Upper lobe of left lung (tissue), 6 donors: ENCODE measurements around the gene TRIM41. TPM values are rescaled to one million over a fixed set of nuclear protein-coding genes. Genes with fewer than 3 reads are reported as not detected.

Experiments used
- ATAC-seq, 2 donors: fragments of 200-7000 bp; cut with Tn5 transposase; one replicate each; pipeline ENCODE4 v1.9.1; 2022; ENCODE audit warnings: mild to moderate bottlenecking in 2 of 2, moderate library complexity in 2 of 2; ENCODE audit not compliant: low FRiP score in 2 of 2
- DNase-seq, 2 donors: peaks; one replicate each; pipeline ENCODE4 v3.0.0-alpha.2; 2019 to 2020
- H3K27ac ChIP-seq, 4 donors: fragments of 200-600 bp; sonication (generic); one replicate each; pipeline ENCODE4 v1.5.1; 2016 to 2019
- H3K27me3 ChIP-seq, 4 donors: fragments of 200-600 bp; sonication (generic); one replicate each; pipeline ENCODE4 v1.5.1; 2017 to 2019
- H3K36me3 ChIP-seq, 4 donors: fragments of 200-600 bp; sonication (generic); one replicate each; pipeline ENCODE4 v1.5.1; 2016 to 2019
- H3K4me1 ChIP-seq, 4 donors: fragments of 200-600 bp; sonication (generic); one replicate each; pipeline ENCODE4 v1.5.1; 2018 to 2019
- H3K4me3 ChIP-seq, 4 donors: fragments of 200-600 bp; sonication (generic); one replicate each; pipeline ENCODE4 v1.5.1; 2017 to 2019; ENCODE audit warnings: mild to moderate bottlenecking in 2 of 4, moderate library complexity in 1 of 4
- H3K9me3 ChIP-seq, 4 donors: fragments of 200-600 bp; sonication (generic); one replicate each; pipeline ENCODE4 v1.5.1; 2018 to 2019
- EP300 ChIP-seq, 4 donors: sonication (generic); formaldehyde crosslinking; IDR thresholded peaks; one replicate each; pipeline ENCODE4 v1.5.1; 2017; ENCODE audit warnings: antibody characterized with exemption in 4 of 4, control low read depth in 2 of 4
- POLR2A ChIP-seq, 4 donors: fragments of 450-650 bp; IDR thresholded peaks; one replicate each; pipeline ENCODE4 v1.5.1; 2016 to 2017; ENCODE audit warnings: antibody characterized with exemption in 4 of 4, mild to moderate bottlenecking in 2 of 4
- POLR2AphosphoS5 ChIP-seq, 2 donors: sonication (generic); formaldehyde crosslinking; IDR thresholded peaks; one replicate each; pipeline ENCODE4 v1.5.1; 2017; ENCODE audit warnings: antibody characterized with exemption in 2 of 2
- WGBS, 2 donors: methylation state at CpG; one replicate each; pipeline ENCODE4 v1.1.5; 2017 to 2018; 5-methylcytosine and 5-hydroxymethylcytosine counted together
- total RNA-seq, 6 donors: library from RNA; depleted of rRNA in 4 of 6; stranded (reverse); fragments of >200 nt in 4 of 6; gene quantifications; one replicate each; pipeline versions ENCODE4 v1.1.0 to v1.2.1, GENCODE V29; 2016 to 2021
- TF ChIP-seq, protein P1 (sequence below), 6 experiments: fragments of 450-650 bp in 4 of 6; fragments of 200-600 bp in 2 of 6; sonication (generic) in 2 of 6; IDR thresholded peaks; one replicate each; pipeline ENCODE4 v1.5.1; 2016 to 2019; ENCODE audit warnings: antibody characterized with exemption in 6 of 6
- donor health status: DM: no; HTN: no; CAD: no; lungs with moderate emphysema.
- donor health status: DM: no; HTN: yes; CAD: no; lungs with severe emphysema.

The TRIM41 gene
- total RNA-seq, 6 donors from 2014 or later: 14.4 to 75.4 (median 34.1) TPM

DNA sequence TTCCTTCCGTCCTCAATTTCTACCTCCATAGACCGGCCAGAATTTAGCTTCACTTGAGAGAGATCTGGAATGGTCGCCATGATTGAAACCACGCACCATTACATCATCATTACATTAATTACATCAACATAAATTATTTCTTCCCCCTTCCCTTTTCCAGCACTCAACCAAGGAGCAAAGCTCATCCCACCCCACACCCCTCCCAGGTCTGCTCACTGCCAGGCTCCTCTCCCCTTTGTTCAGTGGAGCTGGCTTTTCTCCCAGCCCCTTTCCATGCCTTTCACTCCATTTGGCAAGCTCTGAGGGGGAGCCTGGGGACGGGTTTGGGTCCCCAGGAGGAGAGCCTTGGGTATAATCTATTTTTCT lies 12.2 kb downstream of the TRIM41 start:
- no peak overlapping the region for H3K4me3 ChIP-seq
- no peaks in the 10 kb centered on the region for H3K27me3 ChIP-seq
- no peak for DNase-seq
- H3K27ac ChIP-seq: no peak overlapping the region
- ATAC-seq: no peak
- H3K36me3 ChIP-seq: peaks cover 44 to 98% (median 85%) of the 10 kb centered on the region in 4 donors
- TF ChIP-seq, protein P1, sequence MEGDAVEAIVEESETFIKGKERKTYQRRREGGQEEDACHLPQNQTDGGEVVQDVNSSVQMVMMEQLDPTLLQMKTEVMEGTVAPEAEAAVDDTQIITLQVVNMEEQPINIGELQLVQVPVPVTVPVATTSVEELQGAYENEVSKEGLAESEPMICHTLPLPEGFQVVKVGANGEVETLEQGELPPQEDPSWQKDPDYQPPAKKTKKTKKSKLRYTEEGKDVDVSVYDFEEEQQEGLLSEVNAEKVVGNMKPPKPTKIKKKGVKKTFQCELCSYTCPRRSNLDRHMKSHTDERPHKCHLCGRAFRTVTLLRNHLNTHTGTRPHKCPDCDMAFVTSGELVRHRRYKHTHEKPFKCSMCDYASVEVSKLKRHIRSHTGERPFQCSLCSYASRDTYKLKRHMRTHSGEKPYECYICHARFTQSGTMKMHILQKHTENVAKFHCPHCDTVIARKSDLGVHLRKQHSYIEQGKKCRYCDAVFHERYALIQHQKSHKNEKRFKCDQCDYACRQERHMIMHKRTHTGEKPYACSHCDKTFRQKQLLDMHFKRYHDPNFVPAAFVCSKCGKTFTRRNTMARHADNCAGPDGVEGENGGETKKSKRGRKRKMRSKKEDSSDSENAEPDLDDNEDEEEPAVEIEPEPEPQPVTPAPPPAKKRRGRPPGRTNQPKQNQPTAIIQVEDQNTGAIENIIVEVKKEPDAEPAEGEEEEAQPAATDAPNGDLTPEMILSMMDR (IDR thresholded peaks at IDR 0.05): no peak
- no peak for TF ChIP-seq POLR2A (IDR thresholded peaks at IDR 0.05)
- no peaks in the 10 kb centered on the region for H3K9me3 ChIP-seq
- WGBS, 2 donors: 82 to 85% methylated on average over 5 of the region's 5 CpGs
- peaks cover 0 to 7% (median 2%) of the 10 kb centered on the region in 4 donors for H3K4me1 ChIP-seq

- WGBS, 2 donors: 86 to 96% methylated on average over 4 to 5 of the region's 5 CpGs
- H3K27me3 ChIP-seq: no peaks in the 10 kb centered on the region
- no peak overlapping the region for H3K4me3 ChIP-seq
- ATAC-seq: no peak
- no peak overlapping the region for H3K27ac ChIP-seq
- no peak for DNase-seq
- H3K36me3 ChIP-seq: peaks cover 49 to 99% (median 88%) of the 10 kb centered on the region in 4 donors
- TF ChIP-seq POLR2A (IDR thresholded peaks at IDR 0.05): no peak
- TF ChIP-seq POLR2AphosphoS5 (IDR thresholded peaks at IDR 0.05): no peak
- TF ChIP-seq, protein P1 (IDR thresholded peaks at IDR 0.05): no peak
- no peak for TF ChIP-seq EP300 (IDR thresholded peaks at IDR 0.05)
- H3K9me3 ChIP-seq: no peaks in the 10 kb centered on the region
- peaks cover 0 to 11% (median 2%) of the 10 kb centered on the region in 4 donors for H3K4me1 ChIP-seq
Measured at GRCh38 chr5:181235689-181236366, 12.7 kb downstream of the TRIM41 start.

GRCh38 chr5:181236471-181236870 lies 13.4 kb downstream of the TRIM41 start:
- Histone ChIP-seq H3K9me3 (no peaks in the 10 kb centered on the region), H3K4me1 (peaks cover 6 to 17% (median 9%) of the 10 kb centered on the region in 4 donors), H3K27me3 (no peaks in the 10 kb centered on the region), H3K36me3 (peaks cover 55 to 99% (median 90%) of the 10 kb centered on the region in 4 donors), H3K27ac (no peak overlapping the region), H3K4me3 (no peak overlapping the region)
- ATAC-seq (no peak), DNase-seq (no peak)
- 85 to 86% methylated on average over 5 to 6 of the region's 6 CpGs for WGBS, 2 donors
- TF ChIP-seq POLR2A (IDR thresholded peaks at IDR 0.05) (no peak), POLR2AphosphoS5 (IDR thresholded peaks at IDR 0.05) (no peak), EP300 (IDR thresholded peaks at IDR 0.05) (no peak)
- TF ChIP-seq, protein P1 (IDR thresholded peaks at IDR 0.05): no peak

DNA sequence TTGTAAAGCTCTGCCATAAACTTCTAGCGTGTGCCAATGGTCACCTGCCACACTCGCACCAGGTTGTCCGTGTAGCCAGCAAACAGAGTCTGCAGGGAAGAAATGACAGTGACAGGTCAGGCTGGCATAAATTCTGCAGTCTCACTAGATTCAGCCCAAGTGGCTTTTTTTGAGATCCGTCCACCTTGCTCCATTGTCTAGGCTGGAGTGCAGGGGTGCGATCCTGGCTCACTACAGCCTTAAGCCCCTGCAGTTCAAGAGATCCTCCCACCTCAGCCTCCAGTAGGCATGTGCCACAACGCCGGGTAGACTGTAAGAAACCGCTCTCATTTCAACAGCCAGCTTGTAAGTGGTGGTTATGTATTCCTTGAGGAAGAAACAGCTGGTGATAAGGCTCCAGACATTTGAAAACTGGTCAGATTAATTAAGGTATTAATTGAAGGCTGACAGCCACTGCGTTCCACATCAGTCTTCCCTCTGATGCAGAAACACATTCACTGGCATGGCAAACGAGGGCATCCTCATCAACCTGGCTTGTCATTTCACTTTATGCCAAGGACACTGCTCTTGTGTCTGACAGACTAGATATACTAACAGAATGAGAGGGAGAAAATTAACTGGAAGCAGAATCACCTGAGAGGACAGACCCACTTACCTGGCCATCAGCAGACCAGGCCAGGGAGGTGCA lies 14.0 kb downstream of the TRIM41 start:
- no peaks in the 10 kb centered on the region for H3K9me3 ChIP-seq
- H3K4me1 ChIP-seq: peaks cover 12 to 24% (median 15%) of the 10 kb centered on the region in 4 donors
- DNase-seq (no peak), ATAC-seq (no peak)
- H3K36me3 ChIP-seq: peaks cover 62 to 100% (median 94%) of the 10 kb centered on the region in 4 donors
- TF ChIP-seq POLR2AphosphoS5 (IDR thresholded peaks at IDR 0.05) (no peak), EP300 (IDR thresholded peaks at IDR 0.05) (no peak), POLR2A (IDR thresholded peaks at IDR 0.05) (no peak)
- TF ChIP-seq, protein P1 (IDR thresholded peaks at IDR 0.05): no peak
- H3K27ac ChIP-seq: no peak overlapping the region
- WGBS, 2 donors: 87 to 94% methylated on average over 10 of the region's 10 CpGs
- H3K27me3 ChIP-seq: no peaks in the 10 kb centered on the region
- H3K4me3 ChIP-seq: no peak overlapping the region
